GM12878 (cell line): ENCODE results near the gene COPE. TPM values are rescaled to one million over a fixed set of nuclear protein-coding genes. Genes with fewer than 3 reads are reported as not detected.

Experiments used
- ATAC-seq: fragments of 200-7000 bp; cut with Tn5 transposase; 3 replicates; pipeline ENCODE4 v1.9.1; 2020; ENCODE audit warnings: mild to moderate bottlenecking, moderate library complexity
- BruUV-seq: library from RNA; stranded (reverse); fragments of 400-500 nt; replicated peaks from 2 replicates; lab custom pipeline; 2021; lab: Mats Ljungman, UMichigan
- CTCF ChIA-PET: fragments of 300-600 bp; sonication (Branson Sonifier 250); formaldehyde crosslinking; extraction: SDS; loops from one replicate; lab custom pipeline; 2021; ENCODE audit warnings: inconsistent platforms; lab: Yijun Ruan, JAX
- POLR2A ChIA-PET: fragments of 350-600 bp; formaldehyde crosslinking; extraction: SDS; loops from one replicate; lab custom pipeline; 2021; ENCODE audit warnings: inconsistent platforms; lab: Charles Lee
- RAD21 ChIA-PET: fragments of 300-600 bp; sonication (Branson Sonifier 250); formaldehyde crosslinking; loops from one replicate; lab custom pipeline; 2023; ENCODE audit warnings: antibody characterized with exemption; ENCODE audit not compliant: unreplicated experiment; lab: Charles Lee
- SMC1A ChIA-PET: fragments of 300-600 bp; sonication (Branson Sonifier 250); formaldehyde crosslinking; loops from one replicate; lab custom pipeline; 2023; ENCODE audit not compliant: unreplicated experiment, uncharacterized antibody; lab: Charles Lee
- DNase-seq: peaks from one replicate; pipeline ENCODE4 v3.0.0-alpha.2; 2011; ENCODE audit warnings: low read depth, low spot score
- FAIRE-seq: peaks from 3 replicates; lab custom pipeline; 2011; peaks lifted over from hg19 to GRCh38; lab: Jason Lieb, UNC
- H2AFZ ChIP-seq: 2 replicates; pipeline ENCODE4 v1.6.0; 2011; ENCODE audit warnings: low read depth, low read length, control low read depth; ENCODE audit not compliant: control insufficient read depth
- H3K27ac ChIP-seq: 2 replicates; pipeline ENCODE4 v1.5.1; 2011; ENCODE audit warnings: control low read depth; ENCODE audit not compliant: control insufficient read depth, insufficient read depth
- H3K27me3 ChIP-seq, 2 experiments: replicated peaks in 1 of 2; 2 replicates each; pipeline versions ENCODE4 v1.6.0 to v1.6.1; 2011; ENCODE audit warnings: low read length in 1 of 2; ENCODE audit not compliant: control insufficient read depth in 2 of 2, insufficient read depth in 2 of 2
- H3K36me3 ChIP-seq, 2 experiments: 2 replicates each; pipeline ENCODE4 v1.5.1; 2011; ENCODE audit warnings: low read length in 1 of 2; ENCODE audit not compliant: control insufficient read depth in 2 of 2, insufficient read depth in 2 of 2
- H3K4me1 ChIP-seq: 2 replicates; pipeline ENCODE4 v1.6.1; 2011; ENCODE audit warnings: mild to moderate bottlenecking, low read length, moderate library complexity, mixed read lengths; ENCODE audit not compliant: control insufficient read depth, insufficient read depth
- H3K4me2 ChIP-seq: 2 replicates; pipeline ENCODE4 v1.6.0; 2011; ENCODE audit warnings: control low read depth; ENCODE audit not compliant: control insufficient read depth, insufficient read depth
- H3K4me3 ChIP-seq: fragments of 200-600 bp; sonication (generic); 2 replicates; pipeline ENCODE4 v1.5.1; 2016
- H3K79me2 ChIP-seq: 2 replicates; pipeline ENCODE4 v1.6.0; 2011; ENCODE audit warnings: low read length; ENCODE audit not compliant: control insufficient read depth, insufficient read depth
- H3K9ac ChIP-seq: 2 replicates; pipeline ENCODE4 v1.8.0; 2011; ENCODE audit warnings: low read length, control low read depth, mixed read lengths; ENCODE audit not compliant: control insufficient read depth, insufficient read depth
- H3K9me3 ChIP-seq: replicated peaks from 3 replicates; pipeline ENCODE4 v1.5.1; 2011; ENCODE audit warnings: mild to moderate bottlenecking, low read length; ENCODE audit not compliant: control insufficient read depth, insufficient read depth
- H4K20me1 ChIP-seq: 2 replicates; pipeline ENCODE4 v1.6.0; 2011; ENCODE audit not compliant: control insufficient read depth, insufficient read depth
- ATF7 ChIP-seq: fragments of 450-650 bp; IDR thresholded peaks from 2 replicates; pipeline ENCODE4 v1.6.1; 2016; ENCODE audit warnings: low read depth, mild to moderate bottlenecking
- BHLHE40 ChIP-seq, 2 experiments: fragments of 450-650 bp in 1 of 2; IDR thresholded peaks; 2 replicates each; pipeline ENCODE4 v1.6.1; 2011 to 2017; ENCODE audit warnings: low read depth in 2 of 2, borderline replicate concordance in 1 of 2, improper control_type of control experiment in 1 of 2, low read length in 1 of 2, mild to moderate bottlenecking in 1 of 2
- KLF5 ChIP-seq: fragments of 450-650 bp; IDR thresholded peaks from 2 replicates; pipeline ENCODE4 v1.6.1; 2014; ENCODE audit warnings: mild to moderate bottlenecking; ENCODE audit not compliant: partially characterized antibody
- MEF2A ChIP-seq: IDR thresholded peaks from 2 replicates; pipeline ENCODE4 v1.6.1; 2011; ENCODE audit warnings: low read depth, mild to moderate bottlenecking, low read length, moderate library complexity; ENCODE audit not compliant: insufficient read depth
- MTA2 ChIP-seq: fragments of 450-650 bp; IDR thresholded peaks from 2 replicates; pipeline ENCODE4 v1.6.1; 2016; ENCODE audit warnings: low read depth, mild to moderate bottlenecking, moderate library complexity
- MXI1 ChIP-seq: fragments of 150-350 bp; IDR thresholded peaks from 2 replicates; pipeline ENCODE4 v1.6.1; 2011; ENCODE audit warnings: low read depth, mild to moderate bottlenecking, inconsistent platforms, low read length, improper control_type of control experiment
- NFYA ChIP-seq: IDR thresholded peaks from 2 replicates; pipeline ENCODE4 v1.6.1; 2011; ENCODE audit warnings: low read depth, mild to moderate bottlenecking, low read length, improper control_type of control experiment, borderline replicate concordance
- PAX5 ChIP-seq: IDR thresholded peaks from 2 replicates; pipeline ENCODE4 v1.6.1; 2011; ENCODE audit warnings: low read depth, low read length, borderline replicate concordance
- POU2F2 ChIP-seq: IDR thresholded peaks from 3 replicates; pipeline ENCODE4 v1.6.1; 2011; ENCODE audit warnings: low read depth, mild to moderate bottlenecking, low read length, borderline replicate concordance
- RCOR1 ChIP-seq: conservative IDR thresholded peaks from 2 replicates; pipeline ENCODE4 v1.6.1; 2012; ENCODE audit warnings: low read depth, low read length, improper control_type of control experiment
- RFX5 ChIP-seq: IDR thresholded peaks from 2 replicates; pipeline ENCODE4 v1.6.1; 2011; ENCODE audit warnings: low read depth, low read length, improper control_type of control experiment
- SMAD1 ChIP-seq: fragments of 450-650 bp; IDR thresholded peaks from 2 replicates; pipeline ENCODE4 v1.6.1; 2018; ENCODE audit warnings: mild to moderate bottlenecking, low read depth; ENCODE audit not compliant: partially characterized antibody
- SUPT20H ChIP-seq: IDR thresholded peaks from 2 replicates; pipeline ENCODE4 v1.6.1; 2011; ENCODE audit warnings: low read depth, mild to moderate bottlenecking, low read length, moderate library complexity, borderline replicate concordance; ENCODE audit not compliant: control insufficient read depth
- WGBS: methylation state at CpG from one replicate; pipeline ENCODE4 v1.1.6; 2016; ENCODE audit warnings: low lambda C conversion rate; ENCODE audit not compliant: insufficient replicate concordance, insufficient coverage; ENCODE audit errors: missing lambda C conversion rate; 5-methylcytosine and 5-hydroxymethylcytosine counted together
- in situ Hi-C: fragments of 300-500 bp; cut with MboI; formaldehyde crosslinking; loops from 9 replicates; pipeline ENCODE4 v1.14.3; 2018; ENCODE audit warnings: mixed read lengths
- intact Hi-C: fragments of 100-400 bp; cut with micrococcal nuclease; formaldehyde crosslinking; loops from one replicate; pipeline ENCODE4 v1.14.2; 2022; ENCODE audit not compliant: unreplicated experiment
- polyA plus RNA-seq, 11 experiments: library from polyadenylated mRNA; depleted of rRNA in 4 of 11; unstranded in 6 of 11; stranded (reverse) in 5 of 11; fragments of >200 nt; fragmentation: Nextera tagmentation in 4 of 11; fragmentation: Illumina TruSeq in 1 of 11; extraction: Ambion mirVana in 4 of 11; extraction: Trizol in 1 of 11; gene quantifications; 1 replicate in 1 of 11; 2 replicates in 10 of 11; pipeline versions ENCODE4 v1.2.1 to v1.2.3, GENCODE V29; 2011 to 2016; ENCODE audit warnings: inconsistent platforms in 2 of 11, missing spikeins in 2 of 11, low read depth in 1 of 11
- total RNA-seq, 4 experiments: library from RNA; depleted of rRNA in 3 of 4; stranded (reverse); fragments of >200 nt in 3 of 4; fragmentation: Illumina TruSeq in 1 of 4; extraction: Trizol in 1 of 4; gene quantifications; 2 replicates each; pipeline versions ENCODE4 v1.2.1 to v1.2.3, GENCODE V29; 2013 to 2021
- TF ChIP-seq, protein P1 (sequence below): fragments of 450-650 bp; IDR thresholded peaks from 2 replicates; pipeline ENCODE4 v1.6.1; 2017; ENCODE audit warnings: mild to moderate bottlenecking, low read depth, inconsistent platforms; ENCODE audit not compliant: poor library complexity, severe bottlenecking
- TF ChIP-seq, protein P2 (sequence below): IDR thresholded peaks from 2 replicates; pipeline ENCODE4 v1.6.1; 2012; ENCODE audit warnings: low read depth, low read length, improper control_type of control experiment
- TF ChIP-seq, protein P3 (sequence below): fragments of 450-650 bp; conservative IDR thresholded peaks from 2 replicates; pipeline ENCODE4 v1.6.1; 2017; ENCODE audit warnings: mild to moderate bottlenecking, moderate library complexity

The COPE gene
- total and polyA plus RNA-seq, 10 of the 15 experiments (the other 5 are each of a cell fraction or from before 2014, with no cell fraction given), result 3.5 to 464 (median 222) TPM

DNA sequence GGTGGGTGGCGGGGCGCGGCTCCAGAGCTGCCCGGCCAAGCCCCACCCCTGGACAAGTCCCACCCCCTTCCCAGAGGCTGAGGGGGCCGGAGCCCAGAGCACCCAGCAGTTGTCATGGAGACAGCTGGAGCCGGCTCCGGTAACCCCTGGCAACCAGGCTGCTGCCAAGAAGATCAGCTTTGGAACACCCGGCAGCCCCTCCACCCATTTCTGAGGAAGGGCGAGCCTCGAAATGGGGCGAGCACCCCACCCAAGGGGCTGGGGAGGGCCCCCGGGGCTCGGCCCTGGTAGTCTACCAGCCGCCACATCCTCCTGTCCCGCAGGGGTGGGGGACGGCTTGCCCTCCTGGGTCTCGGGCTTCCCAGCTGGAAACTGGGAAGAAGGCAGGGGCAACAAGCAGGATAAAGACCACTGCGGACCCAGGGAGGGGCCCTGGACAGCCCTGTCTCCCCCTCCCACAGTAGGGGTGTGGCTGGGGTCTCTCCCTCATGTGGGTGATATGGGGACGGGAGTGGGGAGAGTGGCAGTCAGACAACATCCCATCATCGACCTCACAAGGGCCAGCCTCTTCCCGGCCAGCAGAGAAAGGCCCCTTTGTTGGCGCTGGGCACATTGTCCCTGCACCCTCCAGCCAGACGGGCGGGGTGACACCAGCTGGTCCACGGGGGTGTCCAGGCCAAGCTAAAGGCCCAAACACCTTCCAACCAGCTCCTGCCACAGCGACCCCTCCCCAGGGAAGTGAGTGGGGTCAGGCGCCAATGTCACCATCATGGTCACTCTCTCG is 24.7 kb downstream of the COPE start (continued):
- no peak for TF ChIP-seq PAX5
- no peak for TF ChIP-seq KLF5

DNA sequence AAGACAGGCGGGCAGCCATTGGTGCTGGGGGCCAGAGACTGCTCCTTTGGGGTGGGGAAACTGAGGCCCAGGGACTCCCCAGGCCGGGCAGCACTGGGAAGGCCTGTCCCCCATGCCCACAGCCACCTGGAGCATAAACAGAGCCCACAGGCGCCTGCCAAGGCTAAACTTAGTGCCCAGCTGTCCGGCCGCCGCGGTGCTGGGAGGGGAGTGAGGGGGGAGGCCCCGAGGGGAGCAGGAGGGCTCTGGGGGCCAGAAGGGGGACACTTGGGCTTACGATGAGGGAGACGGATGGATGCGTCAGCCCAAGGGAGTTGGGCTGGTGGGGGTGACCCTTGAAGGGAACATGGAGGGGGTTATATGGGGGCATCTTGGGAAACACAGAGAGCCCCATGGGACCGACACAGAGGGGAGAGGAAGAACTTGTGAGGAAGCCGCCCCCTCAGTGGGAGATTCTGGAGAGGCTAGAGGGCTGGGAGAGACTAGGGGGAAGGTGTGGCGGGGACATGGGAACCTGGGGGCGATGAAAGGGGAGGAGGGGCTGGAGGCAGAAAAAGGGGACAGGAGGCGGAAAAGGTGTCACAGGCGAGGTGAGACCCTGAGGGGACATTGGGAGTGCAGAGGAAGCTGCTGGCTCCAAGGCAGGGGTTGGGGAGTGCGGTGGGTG is 25.5 kb downstream of the COPE start:
- Histone ChIP-seq H3K27me3 (peaks cover 4% of the 10 kb centered on the region in 2 experiments; a peak in 3 of 4 replicates), H3K9ac (no peak overlapping the region), H3K79me2 (no peaks in the 10 kb centered on the region), H4K20me1 (no peaks in the 10 kb centered on the region), H3K4me2 (no peak overlapping the region), H3K4me3 (no peak overlapping the region), H3K4me1 (no peaks in the 10 kb centered on the region), H3K9me3 (no peaks in the 10 kb centered on the region), H2AFZ (no peak overlapping the region), H3K36me3 (no peaks in the 10 kb centered on the region), H3K27ac (no peak overlapping the region)
- no peak for DNase-seq
- FAIRE-seq, result no peak
- intact Hi-C loops (no loop called here), in situ Hi-C loops (no loop called here)
- no TSS peak for BruUV-seq
- POLR2A ChIA-PET, result no interaction called here
- CTCF ChIA-PET, result no interaction called here
- RAD21 ChIA-PET, result no interaction called here
- 24% methylated on average over 8 of the region's 18 CpGs for WGBS
- ATAC-seq, result no peak
- SMC1A ChIA-PET, result interaction anchor here (0.6 kb wide), 1 partner anchor 127 kb away, joined by 3 read pairs; no protein-coding TSS in a partner anchor
- TF ChIP-seq, protein P1, sequence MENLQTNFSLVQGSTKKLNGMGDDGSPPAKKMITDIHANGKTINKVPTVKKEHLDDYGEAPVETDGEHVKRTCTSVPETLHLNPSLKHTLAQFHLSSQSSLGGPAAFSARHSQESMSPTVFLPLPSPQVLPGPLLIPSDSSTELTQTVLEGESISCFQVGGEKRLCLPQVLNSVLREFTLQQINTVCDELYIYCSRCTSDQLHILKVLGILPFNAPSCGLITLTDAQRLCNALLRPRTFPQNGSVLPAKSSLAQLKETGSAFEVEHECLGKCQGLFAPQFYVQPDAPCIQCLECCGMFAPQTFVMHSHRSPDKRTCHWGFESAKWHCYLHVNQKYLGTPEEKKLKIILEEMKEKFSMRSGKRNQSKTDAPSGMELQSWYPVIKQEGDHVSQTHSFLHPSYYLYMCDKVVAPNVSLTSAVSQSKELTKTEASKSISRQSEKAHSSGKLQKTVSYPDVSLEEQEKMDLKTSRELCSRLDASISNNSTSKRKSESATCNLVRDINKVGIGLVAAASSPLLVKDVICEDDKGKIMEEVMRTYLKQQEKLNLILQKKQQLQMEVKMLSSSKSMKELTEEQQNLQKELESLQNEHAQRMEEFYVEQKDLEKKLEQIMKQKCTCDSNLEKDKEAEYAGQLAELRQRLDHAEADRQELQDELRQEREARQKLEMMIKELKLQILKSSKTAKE, result no peak
- TF ChIP-seq NFYA (no peak), BHLHE40 (IDR thresholded peaks at IDR 0.05; ENCODE audit: borderline replicate concordance in 1 of 2, low read depth in 2 of 2, low read length in 1 of 2) (no peak), SMAD1 (no peak), SUPT20H (no peak), ATF7 (no peak), POU2F2 (no peak), MTA2 (no peak), MEF2A (no peak), RCOR1 (no peak), MXI1 (no peak), RFX5 (no peak)
- TF ChIP-seq, protein P2, sequence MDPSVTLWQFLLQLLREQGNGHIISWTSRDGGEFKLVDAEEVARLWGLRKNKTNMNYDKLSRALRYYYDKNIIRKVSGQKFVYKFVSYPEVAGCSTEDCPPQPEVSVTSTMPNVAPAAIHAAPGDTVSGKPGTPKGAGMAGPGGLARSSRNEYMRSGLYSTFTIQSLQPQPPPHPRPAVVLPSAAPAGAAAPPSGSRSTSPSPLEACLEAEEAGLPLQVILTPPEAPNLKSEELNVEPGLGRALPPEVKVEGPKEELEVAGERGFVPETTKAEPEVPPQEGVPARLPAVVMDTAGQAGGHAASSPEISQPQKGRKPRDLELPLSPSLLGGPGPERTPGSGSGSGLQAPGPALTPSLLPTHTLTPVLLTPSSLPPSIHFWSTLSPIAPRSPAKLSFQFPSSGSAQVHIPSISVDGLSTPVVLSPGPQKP, result no peak
- TF ChIP-seq, protein P3, sequence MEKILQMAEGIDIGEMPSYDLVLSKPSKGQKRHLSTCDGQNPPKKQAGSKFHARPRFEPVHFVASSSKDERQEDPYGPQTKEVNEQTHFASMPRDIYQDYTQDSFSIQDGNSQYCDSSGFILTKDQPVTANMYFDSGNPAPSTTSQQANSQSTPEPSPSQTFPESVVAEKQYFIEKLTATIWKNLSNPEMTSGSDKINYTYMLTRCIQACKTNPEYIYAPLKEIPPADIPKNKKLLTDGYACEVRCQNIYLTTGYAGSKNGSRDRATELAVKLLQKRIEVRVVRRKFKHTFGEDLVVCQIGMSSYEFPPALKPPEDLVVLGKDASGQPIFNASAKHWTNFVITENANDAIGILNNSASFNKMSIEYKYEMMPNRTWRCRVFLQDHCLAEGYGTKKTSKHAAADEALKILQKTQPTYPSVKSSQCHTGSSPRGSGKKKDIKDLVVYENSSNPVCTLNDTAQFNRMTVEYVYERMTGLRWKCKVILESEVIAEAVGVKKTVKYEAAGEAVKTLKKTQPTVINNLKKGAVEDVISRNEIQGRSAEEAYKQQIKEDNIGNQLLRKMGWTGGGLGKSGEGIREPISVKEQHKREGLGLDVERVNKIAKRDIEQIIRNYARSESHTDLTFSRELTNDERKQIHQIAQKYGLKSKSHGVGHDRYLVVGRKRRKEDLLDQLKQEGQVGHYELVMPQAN, result no peak
